GM18861 (cell line): Measurements from ENCODE around the gene VPS13D.

Source experiments
- ATAC-seq: cut with Tn5 transposase; IDR thresholded peaks from one replicate; pipeline ENCODE4 v1.9.1; 2021; ENCODE audit not compliant: unreplicated experiment

Gene VPS13D

DNA sequence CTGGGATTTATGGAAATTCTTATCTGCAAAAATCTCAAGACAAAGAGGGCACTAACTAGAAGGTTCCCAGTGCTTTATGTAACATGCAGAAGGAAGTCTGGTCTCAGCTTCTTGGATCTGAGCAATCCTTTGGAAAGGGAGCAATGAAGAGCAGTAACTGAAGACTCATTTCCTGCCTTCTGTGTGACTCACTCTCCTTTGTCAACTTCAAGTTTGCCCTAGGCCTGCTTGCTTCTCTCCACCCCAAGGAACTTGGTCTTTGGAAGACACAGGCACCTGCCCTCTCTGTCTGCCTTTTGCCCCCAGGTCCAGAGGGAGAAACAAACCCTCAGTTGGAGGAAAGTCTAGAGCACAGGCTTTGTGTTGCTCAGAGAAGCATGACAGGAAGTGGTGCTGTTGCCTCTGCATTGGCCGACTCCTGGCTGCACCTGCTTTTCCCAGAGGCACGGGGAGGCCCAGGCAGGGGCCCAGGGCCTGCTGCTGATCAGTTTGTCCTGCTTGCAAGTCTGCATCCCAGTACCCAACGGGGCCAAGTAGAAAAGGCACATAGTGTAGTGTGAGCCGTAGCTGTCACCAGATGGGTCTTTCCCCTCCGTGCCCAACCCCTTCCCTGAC, 251.0 kb downstream of the VPS13D start:
- ATAC-seq = no peak

GRCh38 chr1:12481928-12482327, 252.1 kb downstream of the VPS13D start:
- no peak for ATAC-seq

- no peak for ATAC-seq
Observed at GRCh38 chr1:12482988-12483387, 253.2 kb downstream of the VPS13D start.

GRCh38 chr1:12485231-12486058, 255.6 kb downstream of the VPS13D start:
- no peak for ATAC-seq

- ATAC-seq = no peak
Observed at GRCh38 chr1:12486059-12486341, 256.2 kb downstream of the VPS13D start.

- ATAC-seq = no peak
Observed at GRCh38 chr1:12486401-12487005, 256.7 kb downstream of the VPS13D start.

GRCh38 chr1:12487520-12487919, 257.7 kb downstream of the VPS13D start:
- no peak for ATAC-seq

- no peak for ATAC-seq
Observed at GRCh38 chr1:12488666-12489354, 259.0 kb downstream of the VPS13D start.

GRCh38 chr1:12490532-12491142, 260.8 kb downstream of the VPS13D start:
- ATAC-seq = no peak

DNA sequence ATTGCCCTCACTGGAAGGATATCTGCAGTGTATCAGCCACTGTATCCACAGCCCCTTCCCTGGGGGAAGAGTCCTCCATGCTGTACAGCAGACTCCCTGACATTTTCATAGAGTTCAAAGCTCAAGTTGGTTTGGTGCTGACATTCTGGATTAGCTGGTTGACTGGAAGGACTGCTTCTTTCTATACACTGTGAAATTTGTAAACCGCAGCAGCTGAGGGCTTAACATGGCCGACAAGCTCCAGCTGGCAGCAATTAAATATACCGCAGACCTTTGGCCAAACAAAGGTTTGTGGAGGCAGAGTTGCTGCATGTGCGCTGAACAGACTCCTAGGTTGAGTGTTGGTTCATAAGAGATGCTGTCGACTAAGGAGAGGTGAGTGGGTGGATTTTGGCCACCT, 261.8 kb downstream of the VPS13D start:
- ATAC-seq = no peak

- ATAC-seq = no peak
Observed at GRCh38 chr1:12495725-12496124, 265.9 kb downstream of the VPS13D start.

GRCh38 chr1:12496154-12496961, 266.5 kb downstream of the VPS13D start:
- no peak for ATAC-seq

DNA sequence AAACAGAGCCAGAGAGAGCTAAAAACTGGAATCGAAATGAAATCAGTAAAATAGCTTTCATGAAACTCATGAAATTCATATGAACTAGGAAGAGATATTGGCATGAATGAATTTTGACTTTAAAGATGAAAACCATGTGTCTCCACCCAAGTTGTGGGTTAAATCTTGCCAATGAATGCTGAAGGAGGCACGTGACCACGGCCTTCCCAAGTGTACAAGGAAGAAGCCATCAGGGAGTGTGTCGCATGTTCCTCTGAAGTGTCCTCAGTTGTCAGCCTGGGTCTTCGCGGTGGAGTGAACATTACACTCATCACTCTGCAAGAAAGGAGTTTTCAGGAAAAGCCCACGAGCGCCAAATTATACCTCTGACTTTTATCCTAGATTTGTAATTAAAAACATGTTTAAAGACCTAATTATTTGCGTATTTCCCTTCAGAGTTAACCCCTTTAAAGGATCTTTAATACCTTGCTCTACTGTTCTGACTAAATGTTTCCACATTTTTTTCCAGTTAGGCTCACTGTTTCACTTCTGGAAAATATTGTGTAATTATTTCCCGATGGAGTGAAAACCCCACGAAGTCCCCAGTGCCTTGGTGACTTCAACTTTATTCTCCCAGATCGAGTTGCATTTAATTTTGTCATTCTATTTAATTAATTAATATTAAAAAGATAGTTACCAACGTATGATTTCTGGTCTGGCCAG, 269.9 kb downstream of the VPS13D start:
- no peak for ATAC-seq

DNA sequence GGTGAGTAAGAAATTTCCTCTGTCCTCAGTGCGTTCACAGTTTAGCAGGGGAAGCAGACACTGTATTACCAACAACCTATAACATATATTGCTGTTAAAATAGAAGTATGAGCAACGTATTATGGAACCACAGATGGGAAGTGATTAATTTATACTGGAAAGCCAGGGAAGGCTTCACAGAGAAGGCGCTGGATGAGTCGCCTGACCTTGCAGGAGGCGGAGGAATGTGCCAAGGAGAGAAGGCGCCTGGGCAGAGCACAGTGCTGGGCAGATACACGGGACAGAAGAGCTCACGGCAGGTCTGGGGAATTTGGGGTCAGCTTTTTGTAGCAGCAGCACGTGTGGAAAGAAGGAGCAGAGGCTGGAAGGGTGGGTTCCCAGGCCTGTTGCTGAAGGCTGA, 271.8 kb downstream of the VPS13D start:
- ATAC-seq = no peak

GRCh38 chr1:12502336-12503109, 272.7 kb downstream of the VPS13D start:
- no peak for ATAC-seq

- no peak for ATAC-seq
Observed at GRCh38 chr1:12503709-12504108, 273.9 kb downstream of the VPS13D start.

DNA sequence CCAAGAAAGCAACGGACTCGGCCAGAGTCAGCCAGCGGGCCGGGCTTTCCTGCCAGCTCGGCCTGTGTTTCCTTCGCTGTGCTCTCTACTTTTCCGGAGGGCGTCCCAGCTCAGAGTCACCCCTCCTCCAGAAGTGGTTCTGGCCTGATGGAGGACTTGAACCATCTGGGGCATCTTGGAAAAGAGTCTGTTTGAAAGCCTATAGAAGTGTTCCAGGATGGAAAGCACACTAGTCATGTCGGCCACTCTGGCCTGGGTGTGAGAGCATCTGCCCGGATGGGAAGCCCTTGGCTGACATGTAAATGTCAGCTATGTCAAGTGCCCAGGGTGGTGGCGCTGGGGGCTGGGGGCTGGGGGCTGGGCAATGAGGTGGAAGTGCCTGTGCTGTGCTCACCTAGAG, 274.8 kb downstream of the VPS13D start:
- no peak for ATAC-seq

- ATAC-seq = no peak
Observed at GRCh38 chr1:12505231-12505630, 275.4 kb downstream of the VPS13D start.

- no peak for ATAC-seq
Observed at GRCh38 chr1:12505639-12506280, 275.9 kb downstream of the VPS13D start.
